GM18505 (cell line): Measurements from ENCODE around the gene MIER2.

Experiments
- ATAC-seq: cut with Tn5 transposase; IDR thresholded peaks from one replicate; pipeline ENCODE4 v1.9.1; 2021; ENCODE audit not compliant: unreplicated experiment
- POLR2A ChIP-seq: IDR thresholded peaks from 4 replicates; pipeline ENCODE4 v1.6.1; 2011; ENCODE audit warnings: borderline replicate concordance; ENCODE audit not compliant: insufficient read depth, insufficient read length; ENCODE audit errors: extremely low read depth

MIER2 gene

DNA sequence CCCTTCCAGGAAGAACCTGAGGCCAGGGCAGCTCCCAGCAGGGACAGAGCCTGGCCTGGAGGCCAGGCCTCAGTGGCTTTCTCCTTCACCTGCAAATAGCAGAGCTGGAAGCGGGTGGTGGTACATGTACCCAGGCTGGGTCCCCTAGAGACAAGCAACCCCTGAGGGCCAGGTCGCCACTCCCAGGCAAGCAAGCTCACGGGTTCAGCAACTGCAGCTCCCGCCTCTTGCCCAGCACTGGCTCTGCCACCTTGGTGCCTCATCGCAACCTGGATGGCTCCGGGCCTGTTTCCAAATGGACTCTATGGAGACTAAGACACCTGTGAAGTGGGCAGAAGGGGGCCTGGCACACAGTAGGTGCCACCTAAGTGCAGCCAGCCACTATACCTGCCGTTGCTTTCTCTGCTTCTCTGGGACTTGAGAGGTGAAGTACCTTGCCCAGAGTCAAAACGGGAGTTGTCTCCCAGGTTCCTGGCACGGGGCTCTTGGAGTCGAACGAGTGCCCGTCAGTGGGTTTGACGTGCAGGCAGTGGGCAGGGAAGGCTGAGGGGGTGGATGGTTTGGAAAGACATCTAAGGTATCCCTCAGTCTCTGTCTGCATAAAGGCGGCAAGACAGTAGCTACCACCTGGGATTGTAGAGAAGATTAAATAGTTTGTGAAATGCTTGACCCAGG, 51.0 kb downstream of the MIER2 start:
- TF ChIP-seq POLR2A, result no peak
- ATAC-seq, result no peak

GRCh38 chr19:292951-293350, 51.6 kb downstream of the MIER2 start:
- no peak for TF ChIP-seq POLR2A
- no peak for ATAC-seq

DNA sequence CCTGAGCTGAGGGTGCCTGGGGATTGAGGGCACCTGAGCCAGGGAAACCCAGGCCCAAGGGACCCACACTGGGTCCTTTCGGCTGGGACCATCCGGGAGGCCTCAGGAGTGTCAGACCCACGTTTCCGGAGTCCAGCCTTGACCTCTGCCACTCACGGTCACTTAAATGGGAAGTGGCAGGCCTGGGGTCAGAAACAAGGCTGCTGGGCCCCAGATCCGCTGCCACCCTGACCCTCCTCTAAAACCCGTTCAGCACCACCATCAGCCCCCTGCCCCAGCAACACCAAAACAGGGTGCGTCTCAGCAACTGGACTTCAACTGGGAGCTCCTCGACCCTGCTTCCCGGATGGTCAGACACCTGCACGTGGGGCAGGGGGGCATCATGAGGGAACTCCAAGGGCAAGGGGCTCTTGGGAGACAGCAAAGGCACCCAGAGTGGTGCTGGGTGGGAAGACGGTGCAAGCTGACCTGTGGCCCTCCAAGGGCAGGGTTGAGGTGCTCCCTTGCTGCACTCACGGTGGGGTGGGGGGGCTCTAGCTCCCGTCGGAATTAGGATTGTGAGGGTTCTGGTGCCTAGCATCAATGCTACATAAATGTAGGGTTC, 52.2 kb downstream of the MIER2 start:
- no peak for ATAC-seq
- TF ChIP-seq POLR2A, result no peak

DNA sequence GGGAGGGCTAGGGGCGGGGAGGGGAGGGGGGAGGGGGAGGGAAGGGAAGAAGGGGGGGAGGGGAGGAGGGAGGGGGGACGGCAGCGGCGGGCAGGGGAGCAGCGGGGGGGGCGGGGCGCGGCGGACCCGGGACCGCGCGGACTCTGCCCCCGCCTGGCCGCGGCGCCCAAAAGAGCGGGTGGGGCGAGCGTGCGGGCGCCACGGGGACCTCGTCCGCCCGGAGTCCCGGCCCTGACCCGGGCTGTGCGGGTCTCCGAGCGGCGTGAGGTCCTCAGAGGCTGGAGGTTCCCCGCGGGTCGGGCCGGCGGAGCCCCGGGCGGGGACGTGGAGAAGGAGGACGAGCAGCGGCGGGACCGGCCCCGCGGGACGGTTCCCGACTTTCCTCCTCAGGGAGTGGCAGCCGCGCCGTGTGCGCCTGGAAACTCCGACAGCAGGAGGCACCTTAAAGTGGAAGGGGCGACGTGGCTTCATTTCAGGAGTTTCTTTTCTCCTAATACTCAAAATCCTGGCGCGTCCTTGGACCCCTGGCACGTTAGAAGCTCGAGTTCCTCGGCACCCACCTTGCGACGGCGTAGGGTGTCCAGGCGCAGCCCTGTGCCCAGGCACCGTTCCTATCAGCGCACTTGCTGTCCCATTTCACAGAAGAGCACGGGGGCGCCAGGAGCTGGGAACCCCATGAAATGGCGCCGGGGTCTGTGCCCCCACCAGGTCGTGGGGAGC, 52.9 kb downstream of the MIER2 start:
- no peak for TF ChIP-seq POLR2A
- no peak for ATAC-seq

DNA sequence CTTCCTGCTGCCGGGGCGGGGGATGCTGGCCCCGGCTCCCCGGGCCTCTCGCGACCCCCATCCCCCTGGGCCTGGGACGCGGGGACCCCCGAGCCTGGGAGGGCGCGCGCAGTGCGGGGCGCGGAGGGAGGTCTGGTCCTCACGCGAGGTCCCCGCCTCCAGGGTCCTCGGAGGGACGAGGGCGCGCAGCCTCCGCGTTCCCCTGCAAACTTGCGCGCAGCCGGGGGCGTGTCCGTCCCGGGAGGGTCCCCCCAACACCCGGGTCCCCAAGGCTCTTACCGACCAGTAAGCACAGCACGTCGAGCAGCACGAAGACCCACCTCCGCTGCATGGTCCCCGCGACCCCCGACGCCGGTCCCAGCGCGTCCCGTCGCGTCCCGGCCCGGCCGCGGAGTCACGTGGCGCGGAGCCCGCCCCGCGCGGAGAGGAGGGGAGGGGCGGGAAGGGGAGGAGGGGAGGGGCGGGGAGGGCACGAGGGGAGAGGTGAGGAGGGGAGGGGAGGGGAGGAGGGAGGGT, 53.5 kb downstream of the MIER2 start, which contains the start of gene PLPP2:
Gene PLPP2 (minus strand): TSS at position 398 of the 516 bp plus-strand sequence. CDS start 67 bp downstream, at position 331.
- no peak for ATAC-seq
- no peak for TF ChIP-seq POLR2A

GRCh38 chr19:290372-291005, 54.1 kb downstream of the MIER2 start:
- ATAC-seq, result no peak
- TF ChIP-seq POLR2A, result no peak

DNA sequence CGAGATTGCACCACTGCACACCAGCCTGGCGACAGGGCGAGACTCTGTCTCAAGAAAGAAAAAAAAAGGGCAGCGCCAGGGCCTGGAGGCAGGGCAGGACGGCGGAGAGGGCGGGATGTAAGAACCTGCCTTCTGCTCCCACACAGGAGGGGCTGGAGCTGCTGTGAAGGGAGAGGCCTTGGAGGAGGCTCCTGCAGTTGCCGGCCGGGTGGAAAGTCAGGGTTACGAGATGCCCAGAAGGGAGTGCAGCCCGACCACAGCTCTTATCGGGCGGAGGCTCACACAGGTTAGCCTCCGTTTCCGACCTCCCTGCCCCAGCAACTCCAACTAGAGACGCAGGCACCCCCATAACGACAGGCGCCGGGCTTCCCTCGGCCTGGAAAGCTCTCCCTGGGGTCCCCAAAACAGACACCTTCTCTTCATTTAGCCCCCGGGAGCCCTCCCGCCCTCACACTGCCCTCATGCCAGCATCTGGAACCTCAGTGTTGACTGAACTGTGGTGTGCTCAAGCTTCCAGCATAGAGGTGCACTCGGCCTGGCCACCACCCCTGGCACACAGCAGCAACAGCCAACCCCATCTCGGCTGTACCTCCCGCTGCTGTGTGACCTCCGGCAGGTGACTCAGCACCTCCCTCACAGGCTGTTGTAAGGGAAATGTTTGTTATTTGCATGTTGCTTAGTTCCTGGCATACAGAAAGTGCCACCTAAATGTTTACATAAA, 54.8 kb downstream of the MIER2 start:
- TF ChIP-seq POLR2A, result no peak
- ATAC-seq, result no peak

DNA sequence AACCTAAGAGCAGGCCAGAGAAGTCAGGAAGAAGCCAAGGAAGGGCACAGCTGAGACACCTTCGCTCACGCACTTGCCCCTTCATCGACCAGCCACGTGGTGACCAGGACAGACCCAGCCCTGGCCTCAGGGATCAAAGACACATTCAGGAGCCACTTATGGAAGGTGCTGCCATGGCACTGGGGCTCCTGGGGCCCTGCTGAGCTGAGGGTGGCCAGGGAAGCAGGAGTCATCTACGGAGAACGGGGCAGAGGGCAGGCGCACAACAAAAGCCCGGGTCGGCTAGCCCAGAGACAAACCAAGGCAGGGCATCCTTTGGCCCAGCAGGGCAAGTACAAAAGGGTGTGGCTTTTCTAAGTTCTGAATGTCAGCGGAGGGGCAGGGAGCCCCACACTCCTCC, 55.7 kb downstream of the MIER2 start:
- TF ChIP-seq POLR2A, result no peak
- no peak for ATAC-seq

DNA sequence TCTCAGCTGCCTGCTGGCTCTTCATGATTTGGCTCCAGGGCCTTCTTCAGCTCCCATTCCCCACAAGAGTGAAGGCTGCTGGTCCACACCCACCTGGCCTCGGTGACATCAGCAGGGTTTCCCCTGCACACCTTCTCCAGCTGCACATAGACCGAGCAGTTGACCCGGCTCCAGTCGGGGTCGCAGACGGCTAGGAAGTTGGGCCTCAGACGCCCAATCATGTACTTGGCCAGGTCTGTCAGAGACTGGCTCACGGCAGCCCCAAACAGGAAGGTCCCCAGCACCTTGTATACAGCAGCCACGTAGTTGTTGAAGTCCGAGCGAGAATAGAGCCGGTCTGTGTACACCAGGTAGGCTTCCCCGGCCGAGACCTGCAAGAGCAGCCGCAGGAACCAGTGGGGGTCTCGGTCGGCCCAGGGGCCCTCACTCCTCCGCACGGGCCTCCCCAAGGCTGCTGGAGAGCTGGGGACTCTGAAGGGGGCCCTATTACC, 57.2 kb downstream of the MIER2 start:
- no peak for ATAC-seq
- TF ChIP-seq POLR2A, result no peak

- ATAC-seq, result no peak
- TF ChIP-seq POLR2A, result no peak
These were observed 61.2 kb downstream of the MIER2 start for GRCh38 chr19:283395-283794.

DNA sequence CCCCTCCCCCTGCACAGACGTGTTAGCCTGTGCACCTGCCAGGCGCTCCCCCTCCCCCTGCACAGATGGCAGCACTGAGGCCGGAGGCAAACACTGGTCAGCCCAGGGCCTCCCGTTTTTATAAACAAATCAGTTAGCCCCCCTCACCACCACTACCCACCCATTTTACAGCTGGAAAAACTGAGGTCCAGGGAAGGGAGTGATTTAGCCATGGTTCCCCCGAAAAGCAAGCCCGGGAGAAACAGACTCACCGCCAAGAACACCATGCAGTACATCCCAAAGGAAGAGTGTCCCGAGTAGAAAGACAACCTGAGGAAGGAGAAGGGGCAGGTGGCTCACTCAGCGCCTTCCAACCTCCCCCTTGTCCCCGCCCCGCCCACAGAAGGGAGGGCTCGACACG, 62.1 kb downstream of the MIER2 start:
- TF ChIP-seq POLR2A, result no peak
- no peak for ATAC-seq

DNA sequence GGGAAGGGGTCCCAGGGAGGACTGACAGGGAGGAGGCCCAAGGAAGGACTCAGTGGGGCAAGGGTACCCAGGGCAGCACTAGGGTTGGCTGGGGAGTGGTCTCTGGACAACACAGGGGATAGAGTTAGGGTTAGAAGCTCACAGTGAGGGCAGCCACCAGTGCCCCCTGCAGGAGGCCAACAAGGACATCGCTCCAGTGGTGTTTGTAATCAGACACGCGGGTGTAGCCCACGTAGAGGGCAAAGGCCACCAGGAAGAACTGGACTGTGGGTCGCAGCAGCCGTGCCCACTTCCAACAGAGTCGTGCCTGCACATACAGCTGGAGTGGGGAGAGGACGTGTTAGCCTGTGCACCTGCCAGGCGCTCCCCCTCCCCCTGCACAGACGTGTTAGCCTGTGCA, 62.6 kb downstream of the MIER2 start:
- no peak for ATAC-seq
- no peak for TF ChIP-seq POLR2A

GRCh38 chr19:281156-281853, 63.3 kb downstream of the MIER2 start:
- TF ChIP-seq POLR2A, result no peak

GRCh38 chr19:280541-281009, 64.0 kb downstream of the MIER2 start:
- no peak for TF ChIP-seq POLR2A
- ATAC-seq, result no peak

More at GRCh38 chr19:281156-281853, 63.3 kb downstream of the MIER2 start:
- no peak for ATAC-seq
